Measurements from ENCODE around the gene BTN1A1.
"Not testable (repeated sequence)": the region's sequence is repeated elsewhere in the genome, so short reads cannot be mapped to it uniquely, and the experiment has no call there.

The BTN1A1 gene

GRCh38 chr6:26511033-26511432 is 10.9 kb downstream of the BTN1A1 start:
- DNase-seq, result peak in 18 of 56 donors; percentile 6 to 62 (median 18)

DNA sequence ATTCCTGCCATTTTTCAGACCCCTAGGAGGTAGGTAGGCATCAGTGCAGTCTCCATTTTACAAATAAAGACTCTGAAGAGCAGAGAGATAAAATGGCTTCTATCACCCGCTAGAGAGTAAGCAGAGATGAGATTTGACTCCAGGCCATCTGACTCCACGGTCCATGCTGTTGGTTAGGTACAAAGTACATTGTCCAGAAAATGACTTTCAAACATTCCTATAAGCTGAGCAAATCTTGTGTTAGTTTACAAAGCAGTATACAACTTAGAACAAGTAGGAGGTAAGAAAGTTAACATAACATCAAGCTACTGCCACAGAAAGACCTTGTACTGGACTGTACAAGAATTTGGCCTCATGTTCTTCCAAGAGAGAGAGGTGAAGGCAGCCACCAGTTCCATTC is 14.9 kb downstream of the BTN1A1 start:
- DNase-seq, result no peak

- DNase-seq, result no peak
Observed at GRCh38 chr6:26516481-26517427, 16.7 kb downstream of the BTN1A1 start.

DNA sequence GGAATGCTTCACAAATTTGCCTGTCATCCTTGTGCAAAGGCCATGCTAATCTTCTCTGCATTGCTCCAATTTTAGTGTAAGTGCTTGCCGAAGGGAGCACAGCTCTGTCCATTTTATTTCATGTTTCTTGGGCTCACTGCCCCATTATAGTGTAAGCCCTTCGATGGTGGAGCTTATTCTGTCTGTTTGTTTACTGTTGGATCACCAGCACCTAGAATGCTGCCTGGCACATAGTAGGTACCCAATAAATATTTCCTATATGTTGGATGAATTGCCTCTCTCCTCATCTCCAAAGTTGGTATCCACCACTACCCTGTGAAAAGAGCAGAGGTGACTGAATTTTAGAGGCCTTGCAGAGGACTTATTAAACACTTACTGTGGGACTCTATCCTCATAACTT is 19.3 kb downstream of the BTN1A1 start:
- no peak for DNase-seq

DNA sequence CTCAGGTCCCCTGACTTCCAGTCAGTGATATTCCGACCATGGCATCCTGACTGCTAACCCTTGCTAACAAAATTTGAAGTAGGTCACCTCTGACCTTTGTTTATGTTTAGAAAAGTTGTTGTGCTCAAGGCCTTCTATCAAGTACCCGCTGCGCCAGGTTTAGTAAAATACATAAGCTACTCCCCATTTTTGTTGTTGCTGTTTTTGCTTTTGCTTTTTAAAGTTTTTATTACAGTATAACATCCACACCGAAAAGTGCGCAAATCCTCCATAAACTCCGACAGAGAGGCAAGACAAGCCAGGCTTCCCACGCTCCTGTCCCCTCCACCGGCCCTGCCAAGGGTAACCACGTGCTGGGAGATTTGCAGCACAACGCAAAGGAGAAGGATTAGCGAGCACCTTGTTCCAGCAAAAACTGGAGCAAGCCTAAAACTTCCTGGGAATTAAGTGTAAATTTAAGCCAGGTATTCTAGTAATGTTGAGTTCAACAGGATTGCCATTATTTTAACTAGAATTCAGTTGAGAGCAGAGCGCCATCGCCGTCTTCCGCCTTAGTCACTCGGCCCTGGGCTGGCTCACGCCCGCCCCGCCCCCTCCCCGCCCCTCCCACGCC is 20.2 kb downstream of the BTN1A1 start:
- peak in 26 of 56 donors; percentile 23 to 88 (median 62) for DNase-seq

- peak in 55 of 56 donors; percentile 21 to 93 (median 83) for DNase-seq
Observed at GRCh38 chr6:26520850-26521599, 20.9 kb downstream of the BTN1A1 start.

GRCh38 chr6:26521600-26522391 is 21.7 kb downstream of the BTN1A1 start:
- peak in 48 of 56 donors; percentile 8 to 78 (median 48) for DNase-seq

GRCh38 chr6:26522486-26523228 is 22.6 kb downstream of the BTN1A1 start:
- DNase-seq, result not testable (repeated sequence)

GRCh38 chr6:26524314-26524713 is 24.2 kb downstream of the BTN1A1 start:
- DNase-seq, result not testable (repeated sequence)

- DNase-seq, result no peak
Observed at GRCh38 chr6:26524722-26525370, 24.7 kb downstream of the BTN1A1 start.

GRCh38 chr6:26525838-26526237 is 25.7 kb downstream of the BTN1A1 start:
- DNase-seq, result no peak

DNA sequence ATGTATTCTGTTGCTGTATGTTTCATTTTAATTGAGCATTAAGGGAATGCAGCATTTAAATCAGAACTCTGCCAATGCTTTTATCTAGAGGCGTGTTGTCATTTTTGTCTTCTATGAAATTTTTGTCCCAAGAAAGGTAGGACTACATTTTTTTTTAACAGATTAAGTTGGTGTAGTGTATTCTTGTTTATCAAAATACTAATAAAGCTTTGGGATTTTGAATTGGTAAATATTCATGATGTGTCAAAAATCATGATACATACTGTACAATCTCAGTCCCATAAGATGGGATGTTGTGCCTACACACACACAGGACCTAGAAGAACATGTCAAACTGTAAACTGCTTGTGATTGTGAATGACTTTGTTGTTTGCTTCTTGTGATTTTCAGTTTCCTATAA is 26.8 kb downstream of the BTN1A1 start:
- no peak for DNase-seq

DNA sequence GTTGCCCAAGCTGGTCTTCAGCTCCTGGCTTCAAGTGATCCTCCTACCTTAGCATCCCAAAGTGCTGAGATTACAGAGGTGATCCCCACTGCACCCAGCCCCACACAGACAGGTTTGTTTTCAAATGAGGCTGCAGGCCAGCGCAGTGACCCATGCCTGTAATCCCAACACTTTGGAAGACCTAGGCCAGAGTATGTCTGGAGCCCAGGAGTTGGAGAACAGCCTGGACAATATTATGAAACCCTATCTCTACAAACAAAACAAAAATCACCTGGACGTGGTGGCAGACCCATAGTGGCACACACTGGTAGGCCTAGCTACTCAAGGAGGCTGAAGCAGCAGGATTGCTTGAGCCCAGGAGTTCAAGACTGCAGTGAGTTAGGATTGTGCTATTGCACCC is 30.1 kb downstream of the BTN1A1 start:
- no peak for DNase-seq

- DNase-seq, result peak in 2 of 56 donors; percentile 1 to 4
Observed at GRCh38 chr6:26531897-26532296, 31.8 kb downstream of the BTN1A1 start.

GRCh38 chr6:26532699-26533531 is 32.8 kb downstream of the BTN1A1 start:
- DNase-seq, result peak in 55 of 56 donors; percentile 33 to 97 (median 81)

DNA sequence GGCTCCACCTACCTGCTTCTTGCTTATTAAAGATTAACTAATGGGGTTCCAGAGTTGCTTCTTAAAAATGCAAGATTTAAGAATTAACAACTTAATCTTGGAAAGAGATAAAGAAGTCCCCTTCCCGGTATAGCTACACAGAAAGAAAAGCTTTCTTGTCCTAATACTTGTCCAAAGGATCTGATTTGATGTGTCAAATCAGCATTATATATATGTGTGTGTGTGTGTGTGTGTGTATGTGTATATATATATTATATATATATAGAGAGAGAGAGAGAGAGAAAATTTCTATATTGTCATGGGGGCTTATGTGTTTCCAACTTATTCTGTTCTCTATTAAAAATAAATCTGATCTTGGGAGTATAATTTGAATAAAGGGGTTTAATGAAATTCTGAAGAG is 33.4 kb downstream of the BTN1A1 start:
- no peak for DNase-seq

GRCh38 chr6:26534681-26535465 is 34.8 kb downstream of the BTN1A1 start:
- peak in 6 of 56 donors; percentile 1 to 14 (median 4) for DNase-seq
